ENCODE results near the gene IL12A.

DNA sequence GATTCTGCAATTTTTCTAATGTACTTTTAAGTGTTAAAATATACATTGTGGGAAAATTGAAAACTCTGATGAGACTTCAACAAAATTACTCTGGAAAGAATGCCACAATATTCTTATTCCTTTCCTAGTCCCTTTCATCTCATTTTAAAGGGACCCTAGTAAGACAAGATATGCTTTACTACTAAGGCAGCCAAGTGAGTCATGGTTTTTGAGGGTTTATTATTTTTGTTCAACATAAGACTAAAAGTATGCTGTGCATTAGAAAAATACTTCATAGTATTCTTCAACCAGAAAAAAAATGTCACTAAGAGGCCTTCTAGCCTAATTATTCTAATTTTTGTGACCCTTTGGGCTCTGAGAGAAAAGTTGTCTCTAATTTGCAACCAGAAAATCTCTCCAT, 7.4 kb downstream of the IL12A start:
- TF ChIP-seq SIN3A (IDR thresholded peaks at IDR 0.05; ENCODE audit: borderline replicate concordance, insufficient read depth, low read depth, low read length): no peak
- TF ChIP-seq REST (IDR thresholded peaks at IDR 0.05; ENCODE audit: insufficient read depth in 1 of 2, low read depth in 2 of 2, low read length in 1 of 2): no peak
- TF ChIP-seq, protein P1, sequence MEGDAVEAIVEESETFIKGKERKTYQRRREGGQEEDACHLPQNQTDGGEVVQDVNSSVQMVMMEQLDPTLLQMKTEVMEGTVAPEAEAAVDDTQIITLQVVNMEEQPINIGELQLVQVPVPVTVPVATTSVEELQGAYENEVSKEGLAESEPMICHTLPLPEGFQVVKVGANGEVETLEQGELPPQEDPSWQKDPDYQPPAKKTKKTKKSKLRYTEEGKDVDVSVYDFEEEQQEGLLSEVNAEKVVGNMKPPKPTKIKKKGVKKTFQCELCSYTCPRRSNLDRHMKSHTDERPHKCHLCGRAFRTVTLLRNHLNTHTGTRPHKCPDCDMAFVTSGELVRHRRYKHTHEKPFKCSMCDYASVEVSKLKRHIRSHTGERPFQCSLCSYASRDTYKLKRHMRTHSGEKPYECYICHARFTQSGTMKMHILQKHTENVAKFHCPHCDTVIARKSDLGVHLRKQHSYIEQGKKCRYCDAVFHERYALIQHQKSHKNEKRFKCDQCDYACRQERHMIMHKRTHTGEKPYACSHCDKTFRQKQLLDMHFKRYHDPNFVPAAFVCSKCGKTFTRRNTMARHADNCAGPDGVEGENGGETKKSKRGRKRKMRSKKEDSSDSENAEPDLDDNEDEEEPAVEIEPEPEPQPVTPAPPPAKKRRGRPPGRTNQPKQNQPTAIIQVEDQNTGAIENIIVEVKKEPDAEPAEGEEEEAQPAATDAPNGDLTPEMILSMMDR (IDR thresholded peaks at IDR 0.05): no peak
- TF ChIP-seq TCF7L2 (IDR thresholded peaks at IDR 0.05; ENCODE audit: low read depth, low read length): no peak
- no peak for TF ChIP-seq POLR2AphosphoS5 (IDR thresholded peaks at IDR 0.05; ENCODE audit: low read depth, low read length)

Data from Panc1 (cell line).